Activated CD4-positive, alpha-beta T cell treated with anti-CD3 and anti-CD28 coated beads for 36 hours (primary cell): ENCODE measurements around the gene DPEP2NB. TPM values are rescaled to one million over a fixed set of nuclear protein-coding genes. Genes with fewer than 3 reads are reported as not detected.
"Not testable (repeated sequence)": the region's sequence is repeated elsewhere in the genome, so short reads cannot be mapped to it uniquely, and the experiment has no call there.

ENCODE experiments used
- ATAC-seq: fragments of 200-7000 bp; cut with Tn5 transposase; one replicate; pipeline ENCODE4 v1.10.0; 2021; ENCODE audit warnings: mild to moderate bottlenecking, moderate library complexity
- CTCF ChIA-PET: fragments of 350-600 bp; sonication (Branson Sonifier 250); formaldehyde crosslinking; loops from one replicate; lab custom pipeline; 2021; ENCODE audit warnings: antibody characterized with exemption; lab: Charles Lee
- POLR2A ChIA-PET: fragments of 350-600 bp; sonication (Branson Sonifier 250); formaldehyde crosslinking; loops from one replicate; lab custom pipeline; 2021; ENCODE audit warnings: antibody characterized with exemption, inconsistent platforms; lab: Charles Lee
- DNase-seq: peaks from one replicate; pipeline ENCODE4 v3.0.0-alpha.2; 2020
- H3K27ac Mint-ChIP-seq: one replicate; pipeline ENCODE4 v1.8.0; 2021; ENCODE audit warnings: mixed read lengths
- H3K27me3 Mint-ChIP-seq: one replicate; pipeline ENCODE4 v1.8.0; 2021; ENCODE audit warnings: mixed read lengths
- H3K36me3 Mint-ChIP-seq: one replicate; pipeline ENCODE4 v1.8.0; 2021; ENCODE audit warnings: low read depth, mixed read lengths
- H3K4me1 Mint-ChIP-seq: one replicate; pipeline ENCODE4 v1.8.0; 2021; ENCODE audit warnings: mixed read lengths
- H3K4me3 Mint-ChIP-seq: one replicate; pipeline ENCODE4 v1.8.0; 2021; ENCODE audit warnings: mild to moderate bottlenecking, moderate library complexity, mixed read lengths
- H3K9me3 Mint-ChIP-seq: one replicate; pipeline ENCODE4 v1.8.0; 2021; ENCODE audit warnings: low read depth, mixed read lengths
- intact Hi-C, 2 experiments: fragments of 100-400 bp; cut with DNase I in 1 of 2; cut with micrococcal nuclease in 1 of 2; formaldehyde crosslinking; loops; one replicate each; pipeline versions ENCODE4 v1.14.2 to v1.15.1; 2022 to 2024; cut with DNase I, micrococcal nuclease
- total RNA-seq, 2 experiments: library from RNA; stranded (reverse); gene quantifications; one replicate each; pipeline ENCODE4 v1.2.3, GENCODE V29; 2021

Gene DPEP2NB
- total RNA-seq, 2 experiments from 2014 or later: not detected

GRCh38 chr16:67998779-67999688, 16.7 kb downstream of the DPEP2NB start, which contains the start of gene DPEP2:
TSS of gene DPEP2 (minus strand) at chr16:67999484. CDS start at chr16:67993212, 6,272 bp downstream.
- peak; percentile 90 for ATAC-seq
- H3K27ac Mint-ChIP-seq: peak within 1 kb of the TSS; percentile 96
- H3K36me3 Mint-ChIP-seq, H3K27me3 Mint-ChIP-seq, H3K9me3 Mint-ChIP-seq, intact Hi-C loops: not testable (repeated sequence)
- ChIA-PET POLR2A (interaction anchor here (0.7 to 2.5 kb wide), 6 partner anchors 12 to 193 kb away, joined by 3 to 21 read pairs (median 6); partner anchors contain the start of genes DDX28, DUS2, NFATC3 and RANBP10), CTCF (interaction anchor here (0.6 to 1.8 kb wide), 15 partner anchors 9 to 442 kb away, joined by 3 to 6 read pairs (median 3); partner anchors contain the start of genes DDX28 and DUS2)
- peak; percentile 68 for DNase-seq
- H3K4me1 Mint-ChIP-seq: peaks cover 50% of the 10 kb centered on the region
- peak within 1 kb of the TSS; percentile 77 for H3K4me3 Mint-ChIP-seq

GRCh38 chr16:67998231-67998778, 17.4 kb downstream of the DPEP2NB start:
- intact Hi-C loops, DNase-seq, H3K4me3 Mint-ChIP-seq, H3K27me3 Mint-ChIP-seq, H3K9me3 Mint-ChIP-seq, ATAC-seq, H3K36me3 Mint-ChIP-seq: not testable (repeated sequence)
- CTCF ChIA-PET: interaction anchor here (0.5 to 1.8 kb wide), 13 partner anchors 9 to 441 kb away, joined by 3 to 6 read pairs (median 3); partner anchors contain the start of genes DDX28 and DUS2
- POLR2A ChIA-PET: interaction anchor here (0.7 to 2.5 kb wide), 6 partner anchors 11 to 192 kb away, joined by 3 to 21 read pairs (median 6); partner anchors contain the start of genes DDX28, DUS2, NFATC3 and RANBP10
- Mint-ChIP-seq H3K27ac (peak overlapping the region; percentile 96), H3K4me1 (peaks cover 57% of the 10 kb centered on the region)

- DNase-seq (no peak), ATAC-seq (no peak)
- Mint-ChIP-seq H3K4me3 (no peak overlapping the region), H3K27me3 (no peaks in the 10 kb centered on the region), H3K36me3 (peaks cover 3% of the 10 kb centered on the region), H3K4me1 (peaks cover 65% of the 10 kb centered on the region), H3K27ac (no peak overlapping the region), H3K9me3 (no peaks in the 10 kb centered on the region)
- POLR2A ChIA-PET: interaction anchor here (0.6 kb wide), 1 partner anchor 62 kb away, joined by 3 read pairs; no protein-coding TSS in a partner anchor
- CTCF ChIA-PET: interaction anchor here (0.6 to 2.1 kb wide), 2 partner anchors 10 to 15 kb away, joined by 4 to 8 read pairs; no protein-coding TSS in a partner anchor
- intact Hi-C loops: no loop called here
Measured at GRCh38 chr16:67996666-67997065, 19.0 kb downstream of the DPEP2NB start.

GRCh38 chr16:67995423-67995822, 20.3 kb downstream of the DPEP2NB start:
- CTCF ChIA-PET: interaction anchor here (0.7 to 2.4 kb wide), 4 partner anchors 11 to 233 kb away, joined by 3 to 11 read pairs (median 7); no protein-coding TSS in a partner anchor

DNA sequence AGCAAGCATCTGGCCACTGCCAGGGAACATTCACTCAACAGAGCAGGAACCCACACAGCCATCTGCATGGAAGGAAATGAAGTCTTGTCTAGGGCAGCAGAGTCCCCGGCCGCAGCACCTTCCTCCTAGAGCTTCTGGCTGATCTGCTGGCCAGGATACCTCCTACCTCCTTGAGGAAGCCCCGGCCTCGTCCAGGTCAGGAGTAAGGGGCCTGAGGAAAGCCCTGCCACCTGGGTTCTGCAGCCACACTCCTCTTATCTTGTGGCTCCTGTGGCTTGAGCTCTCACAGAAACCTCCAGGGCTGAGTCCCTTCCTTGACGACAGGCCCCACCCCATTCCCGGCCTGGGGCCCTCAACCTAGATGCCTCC, 21.7 kb downstream of the DPEP2NB start:
- POLR2A ChIA-PET, H3K36me3 Mint-ChIP-seq, H3K9me3 Mint-ChIP-seq, DNase-seq, intact Hi-C loops, H3K27me3 Mint-ChIP-seq: not testable (repeated sequence)
- H3K4me3 Mint-ChIP-seq: peak overlapping the region; percentile 69
- CTCF ChIA-PET: interaction anchor here (0.6 to 2.4 kb wide), 9 partner anchors 8 to 236 kb away, joined by 3 to 11 read pairs (median 6); partner anchors contain the start of genes DDX28 and DUS2
- peak overlapping the region; percentile 96 for H3K27ac Mint-ChIP-seq
- ATAC-seq: peak; percentile 28
- peaks cover 44% of the 10 kb centered on the region for H3K4me1 Mint-ChIP-seq

More at GRCh38 chr16:67995423-67995822, 20.3 kb downstream of the DPEP2NB start:
- POLR2A ChIA-PET: no interaction called here
- Mint-ChIP-seq H3K4me3 (no peak overlapping the region), H3K27ac (no peak overlapping the region), H3K36me3 (peaks cover 3% of the 10 kb centered on the region), H3K27me3 (no peaks in the 10 kb centered on the region), H3K4me1 (peaks cover 58% of the 10 kb centered on the region), H3K9me3 (no peaks in the 10 kb centered on the region)
- intact Hi-C loops: no loop called here
- no peak for ATAC-seq
- peak; percentile 50 for DNase-seq

DNA sequence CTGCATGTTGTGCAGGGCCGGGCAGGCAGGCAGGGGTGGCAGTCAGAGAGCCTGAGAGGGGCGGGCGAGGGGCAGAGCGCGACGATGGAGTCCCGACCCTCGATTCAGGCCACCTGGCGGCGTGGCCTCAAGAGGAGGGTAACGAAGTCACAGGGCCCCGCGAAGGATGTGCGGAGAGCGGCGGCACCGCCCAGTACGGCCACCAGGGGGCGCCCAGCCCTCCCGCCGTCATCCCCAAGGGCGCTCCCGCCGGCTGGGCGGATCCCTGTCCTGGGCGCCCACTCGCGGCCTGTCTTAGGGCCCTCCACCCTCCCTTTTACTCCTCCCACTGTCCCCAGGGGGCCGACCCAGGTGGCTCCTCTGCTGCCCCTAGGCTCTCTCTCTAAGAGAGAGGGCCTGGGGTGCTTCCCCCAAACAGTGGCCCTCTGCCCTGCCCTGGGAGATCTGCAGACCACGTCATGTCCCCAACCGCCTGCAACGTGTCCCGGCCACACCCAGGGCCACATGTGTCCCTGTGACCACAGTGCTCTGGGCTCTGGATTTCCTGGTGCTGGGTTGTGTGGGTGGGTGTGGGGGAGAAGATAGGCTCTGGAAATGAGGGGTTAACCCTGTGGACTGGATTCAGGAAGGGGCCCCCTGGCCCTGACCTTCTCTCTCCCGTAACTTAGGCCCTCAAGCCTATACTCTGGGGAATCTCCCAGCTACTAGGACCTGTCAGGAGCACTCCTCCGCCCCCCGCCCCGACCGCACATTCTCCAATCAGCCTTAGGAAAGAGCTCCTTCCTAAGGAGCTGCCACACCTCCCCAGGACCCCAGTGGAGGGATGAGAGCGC, 22.3 kb downstream of the DPEP2NB start:
- intact Hi-C loops: loop anchor here (1.0 to 2.0 kb wide), 7 partner anchors 25 to 236 kb away; partner anchors contain the start of genes DDX28 (in 2 of the 2), DUS2 (in 2 of the 2) and SLC12A4 (in 1 of the 2)
- H3K9me3 Mint-ChIP-seq: no peaks in the 10 kb centered on the region
- peak overlapping the region; percentile 69 for H3K4me3 Mint-ChIP-seq
- no peaks in the 10 kb centered on the region for H3K27me3 Mint-ChIP-seq
- no peaks in the 10 kb centered on the region for H3K36me3 Mint-ChIP-seq
- ATAC-seq (peak; percentile 89), DNase-seq (peak; percentile 92)
- ChIA-PET CTCF (interaction anchor here (0.9 to 2.4 kb wide), 7 partner anchors 9 to 53 kb away, joined by 3 to 11 read pairs (median 6); partner anchors contain the start of genes DDX28 and DUS2), POLR2A (no interaction called here)
- H3K27ac Mint-ChIP-seq: peak overlapping the region; percentile 96
- peaks cover 38% of the 10 kb centered on the region for H3K4me1 Mint-ChIP-seq

- ChIA-PET CTCF (interaction anchor here (0.8 to 1.6 kb wide), 5 partner anchors 13 to 73 kb away, joined by 3 to 6 read pairs (median 3); partner anchors contain the start of genes DDX28 and DUS2), POLR2A (no interaction called here)
- Mint-ChIP-seq H3K9me3 (no peaks in the 10 kb centered on the region), H3K27me3 (no peaks in the 10 kb centered on the region), H3K27ac (peak overlapping the region; percentile 43), H3K36me3 (no peaks in the 10 kb centered on the region), H3K4me3 (no peak overlapping the region), H3K4me1 (peaks cover 36% of the 10 kb centered on the region)
- ATAC-seq (no peak), DNase-seq (no peak)
- intact Hi-C loops: loop anchor here (1.0 to 2.0 kb wide), 7 partner anchors 24 to 237 kb away; partner anchors contain the start of genes DDX28 (in 2 of the 2), DUS2 (in 2 of the 2) and SLC12A4 (in 1 of the 2)
Measured at GRCh38 chr16:67992661-67993206, 23.0 kb downstream of the DPEP2NB start.

- Mint-ChIP-seq H3K4me1 (peaks cover 21% of the 10 kb centered on the region), H3K4me3 (no peak overlapping the region), H3K9me3 (no peaks in the 10 kb centered on the region), H3K27me3 (no peaks in the 10 kb centered on the region), H3K27ac (peak overlapping the region; percentile 47), H3K36me3 (no peaks in the 10 kb centered on the region)
- ATAC-seq (no peak), DNase-seq (no peak)
- CTCF ChIA-PET: no interaction called here
- intact Hi-C loops: no loop called here
- POLR2A ChIA-PET: no interaction called here
Measured at GRCh38 chr16:67990018-67990386, 25.7 kb downstream of the DPEP2NB start.

DNA sequence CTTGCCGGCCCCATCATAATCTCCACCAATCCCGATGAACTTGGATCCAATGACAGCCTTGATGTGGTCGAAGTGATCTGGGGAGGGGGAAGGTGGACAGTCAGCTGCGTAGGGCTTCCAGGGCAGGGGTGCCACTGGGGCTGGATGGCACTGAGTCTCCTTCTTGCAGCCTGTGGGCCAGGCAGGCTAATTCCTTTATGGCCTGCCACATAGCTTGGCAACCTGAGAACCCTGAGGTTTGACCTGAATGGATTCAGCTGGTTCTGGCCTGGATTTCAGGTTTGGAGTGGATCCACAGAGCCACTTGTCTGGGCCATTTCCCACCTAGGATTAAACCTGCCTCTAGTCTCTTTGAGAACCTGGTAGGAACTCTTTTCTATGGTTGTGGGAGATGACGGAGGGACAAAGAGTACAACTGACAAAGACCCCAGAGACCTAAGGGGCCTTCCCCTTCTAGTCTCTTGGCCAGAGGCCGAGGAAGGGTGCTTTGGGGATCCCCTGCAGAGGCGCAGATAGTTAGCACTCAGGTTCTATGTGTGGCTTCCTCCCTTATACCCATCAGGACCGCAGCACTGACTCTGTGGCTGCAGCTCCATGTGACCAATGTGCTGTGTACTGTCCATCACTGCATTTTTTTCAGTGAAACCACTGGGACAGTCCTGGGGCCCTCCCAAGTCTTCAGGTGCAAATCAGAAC, 26.2 kb downstream of the DPEP2NB start:
- ChIA-PET POLR2A (no interaction called here), CTCF (interaction anchor here (0.5 kb wide), 1 partner anchor 9 kb away, joined by 3 read pairs; the partner anchor contains the start of gene DPEP2)
- H3K9me3 Mint-ChIP-seq: no peaks in the 10 kb centered on the region
- H3K36me3 Mint-ChIP-seq: no peaks in the 10 kb centered on the region
- intact Hi-C loops: no loop called here
- ATAC-seq (no peak), DNase-seq (no peak)
- H3K27me3 Mint-ChIP-seq: no peaks in the 10 kb centered on the region
- H3K27ac Mint-ChIP-seq: no peak overlapping the region
- peaks cover 22% of the 10 kb centered on the region for H3K4me1 Mint-ChIP-seq
- H3K4me3 Mint-ChIP-seq: no peak overlapping the region
